ENCODE measurements around the gene SLC9B1. TPM values are rescaled to one million over a fixed set of nuclear protein-coding genes. Genes with fewer than 3 reads are reported as not detected.
"Not testable (repeated sequence)": the region's sequence is repeated elsewhere in the genome, so short reads cannot be mapped to it uniquely, and the experiment has no call there.

SLC9B1 gene
- total RNA-seq, 1 experiment from 2014 or later, result not detected

DNA sequence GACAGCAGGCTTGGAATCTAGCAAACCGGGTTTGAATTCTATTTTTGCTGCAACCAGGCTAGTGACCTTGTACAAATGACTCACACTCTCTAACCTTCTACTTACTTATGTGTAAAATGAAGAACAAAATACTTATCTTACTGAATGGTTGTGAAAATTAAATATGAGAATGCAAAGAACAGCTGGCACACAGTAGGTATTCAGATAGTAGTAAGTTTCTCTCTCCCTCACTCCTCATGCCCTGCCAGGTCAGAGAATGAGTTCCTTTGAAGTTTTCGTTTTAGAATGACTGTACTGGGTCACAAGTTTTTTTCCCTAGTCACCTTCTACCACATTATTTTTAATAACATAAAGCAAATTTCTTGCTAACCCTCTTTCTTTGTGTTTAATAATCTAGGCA lies 117.7 kb downstream of the SLC9B1 start:
- in situ Hi-C loops (cut with HindIII; ENCODE audit: low sequenced_read_pairs), result no loop called here
- no peak for DNase-seq (ENCODE audit: low spot score)

DNA sequence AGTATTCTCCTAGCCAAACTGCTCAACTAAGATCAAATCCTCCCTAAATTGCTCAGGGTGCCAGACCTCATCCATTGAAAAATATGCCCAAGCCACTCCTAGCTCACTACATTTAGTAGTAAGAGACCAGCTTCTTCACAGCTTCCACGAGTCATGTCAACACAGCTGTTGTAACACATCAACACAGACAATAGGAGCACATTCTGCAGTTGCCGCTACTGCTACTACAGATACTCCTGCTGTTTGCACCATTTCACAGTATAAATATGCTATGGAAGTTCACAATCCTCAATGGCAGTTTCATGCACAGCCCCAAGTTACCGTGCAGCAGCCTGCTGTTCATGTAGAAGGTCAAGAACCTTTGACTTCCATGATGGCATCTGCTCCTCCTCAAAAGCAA lies 121.9 kb downstream of the SLC9B1 start:
- in situ Hi-C loops (cut with HindIII; ENCODE audit: low sequenced_read_pairs); DNase-seq (ENCODE audit: low spot score): not testable (repeated sequence)

DNA sequence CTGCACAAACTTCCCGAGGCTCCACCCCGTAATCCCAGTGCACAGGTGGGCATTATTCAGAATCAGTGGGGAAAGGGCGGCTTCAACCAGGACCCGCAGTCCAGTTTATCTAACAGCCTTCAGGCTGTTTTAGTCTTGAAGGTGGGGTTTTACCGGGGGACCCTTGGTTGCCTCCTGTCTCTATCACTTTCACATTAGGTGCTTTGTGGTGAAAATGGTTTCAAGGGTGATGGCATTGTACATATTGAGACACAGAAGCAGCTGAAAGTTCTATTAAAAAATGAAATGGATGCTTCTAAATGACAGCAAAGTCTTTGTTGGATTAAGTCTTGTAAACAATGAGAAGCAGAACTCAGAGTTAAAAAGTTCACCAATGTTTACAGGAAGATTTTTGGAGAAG lies 123.0 kb downstream of the SLC9B1 start:
- DNase-seq (ENCODE audit: low spot score); in situ Hi-C loops (cut with HindIII; ENCODE audit: low sequenced_read_pairs): not testable (repeated sequence)

DNA sequence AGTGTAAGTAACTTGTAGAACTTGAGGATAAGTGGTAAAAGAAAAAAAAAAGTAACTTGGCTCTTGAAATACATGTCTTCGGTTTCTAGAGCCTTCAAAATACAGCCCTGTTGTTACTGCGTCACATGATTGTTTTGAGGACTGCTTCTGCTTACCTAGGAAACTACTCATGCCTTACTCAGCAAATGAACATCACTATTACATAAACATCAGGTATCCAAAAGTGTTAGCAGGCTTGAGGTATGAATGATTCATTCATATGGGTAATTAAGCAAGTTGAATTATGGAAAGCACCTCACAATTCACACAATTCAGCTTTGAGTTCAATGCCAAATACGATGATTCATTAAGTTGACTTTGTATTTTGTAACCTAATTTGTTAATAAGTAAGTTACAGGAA lies 129.6 kb downstream of the SLC9B1 start:
- DNase-seq (ENCODE audit: low spot score); in situ Hi-C loops (cut with HindIII; ENCODE audit: low sequenced_read_pairs): not testable (repeated sequence)

DNA sequence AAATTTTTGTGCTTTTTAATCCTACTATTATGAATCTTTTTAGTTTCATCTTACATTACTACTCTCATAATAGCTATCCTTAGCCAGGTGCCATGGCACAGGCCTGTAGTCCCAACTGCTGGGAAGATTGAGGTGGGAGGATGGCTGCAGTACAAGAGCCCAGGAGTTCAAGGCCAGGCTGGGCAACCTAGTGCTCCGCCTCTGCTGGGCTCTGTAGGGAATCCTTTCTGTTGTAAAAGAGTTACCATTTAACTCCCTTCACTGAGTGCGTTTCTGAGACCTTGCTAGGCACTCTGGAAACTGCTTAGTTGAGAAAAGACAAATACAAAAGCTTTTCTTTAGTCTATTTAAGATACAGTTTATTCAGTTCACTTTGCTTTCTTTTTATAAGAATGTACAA lies 130.9 kb downstream of the SLC9B1 start:
- in situ Hi-C loops (cut with HindIII; ENCODE audit: low sequenced_read_pairs); DNase-seq (ENCODE audit: low spot score): not testable (repeated sequence)

DNA sequence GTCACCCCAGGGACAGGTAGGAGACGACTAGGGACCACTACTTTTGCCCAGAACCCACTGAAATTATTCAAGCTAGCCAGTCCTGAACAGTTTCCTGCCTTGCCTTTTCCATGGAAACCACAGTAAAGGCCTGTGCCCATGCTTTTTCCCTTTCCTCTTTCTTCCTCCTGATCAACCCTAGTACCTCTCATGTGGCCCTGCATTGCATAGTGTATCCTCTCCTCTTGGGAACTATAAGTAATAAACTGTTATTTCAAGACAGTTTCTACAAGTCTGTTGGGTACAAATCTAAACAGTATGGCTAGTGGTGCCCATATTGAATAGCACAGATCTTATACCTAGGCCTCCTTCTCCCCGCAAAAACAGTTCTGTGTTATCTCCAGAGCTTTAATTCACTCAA lies 136.2 kb downstream of the SLC9B1 start:
- no peak for DNase-seq (ENCODE audit: low spot score)
- in situ Hi-C loops (cut with HindIII; ENCODE audit: low sequenced_read_pairs), result no loop called here

DNA sequence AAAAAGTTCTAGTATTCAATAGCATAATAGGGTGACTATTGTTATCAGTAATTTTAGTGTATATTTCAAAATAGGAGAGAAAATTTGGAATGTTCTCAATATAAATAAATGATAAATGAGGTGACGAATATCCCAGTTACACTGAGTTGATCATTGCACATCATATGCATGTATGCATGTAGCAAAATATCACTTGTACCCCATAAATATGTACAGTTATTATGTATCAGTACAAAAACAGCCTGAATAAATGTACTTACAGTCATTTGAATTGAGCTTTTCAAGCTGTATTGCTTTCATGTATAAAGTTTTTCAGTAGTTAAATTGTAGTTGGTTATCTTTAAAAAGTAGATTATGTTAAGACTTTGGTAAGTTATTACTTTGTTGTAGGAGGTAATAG lies 138.2 kb downstream of the SLC9B1 start:
- in situ Hi-C loops (cut with HindIII; ENCODE audit: low sequenced_read_pairs), result no loop called here
- DNase-seq (ENCODE audit: low spot score), result no peak

DNA sequence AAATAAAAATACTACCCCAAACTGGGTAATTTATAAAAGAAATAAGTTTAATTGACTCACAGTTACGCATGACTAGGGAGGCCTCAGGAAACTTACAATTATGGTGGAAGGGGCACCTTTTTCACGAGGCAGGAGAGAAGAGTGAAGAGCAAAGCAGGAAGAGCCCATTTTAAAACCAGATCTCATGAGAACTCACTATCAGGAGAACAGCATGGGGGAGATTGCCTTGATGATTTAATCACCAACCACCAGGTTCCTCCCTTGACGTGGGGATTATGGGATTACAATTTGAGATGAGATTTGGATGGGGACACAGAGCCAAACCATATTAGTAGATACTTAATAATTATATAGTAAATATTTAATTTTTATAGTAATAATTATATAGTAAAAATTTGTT lies 140.6 kb downstream of the SLC9B1 start:
- in situ Hi-C loops (cut with HindIII; ENCODE audit: low sequenced_read_pairs), result no loop called here
- no peak for DNase-seq (ENCODE audit: low spot score)

DNA sequence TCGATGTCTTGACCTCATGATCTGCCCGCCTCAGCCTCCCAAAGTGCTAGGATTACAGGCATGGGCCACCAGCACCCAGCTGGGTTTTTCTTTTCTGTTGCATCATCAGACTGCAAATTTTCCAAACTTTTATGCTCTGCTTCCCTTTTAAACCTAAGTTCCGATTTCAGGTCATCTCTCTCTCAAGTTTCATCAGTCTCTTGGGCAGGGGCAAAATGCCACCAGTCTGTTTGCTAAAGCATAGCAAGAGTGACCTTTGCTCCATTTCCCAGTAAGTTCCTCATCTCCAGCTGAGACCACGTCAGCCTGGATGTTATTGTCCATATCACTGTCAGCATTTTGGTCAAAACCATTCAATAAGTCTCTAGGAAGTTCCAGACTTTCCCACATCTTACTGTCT lies 141.2 kb downstream of the SLC9B1 start:
- DNase-seq (ENCODE audit: low spot score); in situ Hi-C loops (cut with HindIII; ENCODE audit: low sequenced_read_pairs): not testable (repeated sequence)

DNA sequence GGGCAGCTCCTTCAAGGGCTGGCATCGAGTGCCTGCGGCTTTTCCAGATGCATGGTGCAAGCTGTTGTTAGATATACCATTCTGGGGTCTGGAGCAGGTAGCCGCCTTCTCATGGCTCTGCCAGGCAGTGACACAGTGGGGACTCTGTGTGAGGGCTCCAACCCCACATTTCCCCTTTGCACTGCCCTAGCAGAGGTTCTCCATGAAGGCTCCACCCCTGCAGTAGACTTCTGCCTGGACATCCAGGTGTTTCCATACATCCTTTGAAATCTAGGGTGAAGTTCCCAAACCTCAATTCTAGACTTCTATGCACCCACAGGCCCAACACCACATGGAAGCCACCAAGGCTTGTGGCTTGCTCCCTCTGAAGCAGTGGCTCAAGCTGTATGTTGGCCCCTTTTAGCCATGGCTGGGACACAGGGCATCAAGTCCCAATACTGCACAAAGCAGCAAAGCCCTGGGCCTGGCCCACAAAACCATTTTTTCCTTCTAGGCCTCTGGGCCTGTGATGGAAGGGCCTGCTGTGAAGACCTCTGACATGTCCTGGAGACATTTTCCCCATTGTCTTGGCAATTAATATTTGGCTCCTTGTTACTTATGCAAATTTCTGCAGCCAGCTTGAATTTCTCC lies 141.9 kb downstream of the SLC9B1 start:
- in situ Hi-C loops (cut with HindIII; ENCODE audit: low sequenced_read_pairs), result not testable (repeated sequence)

DNA sequence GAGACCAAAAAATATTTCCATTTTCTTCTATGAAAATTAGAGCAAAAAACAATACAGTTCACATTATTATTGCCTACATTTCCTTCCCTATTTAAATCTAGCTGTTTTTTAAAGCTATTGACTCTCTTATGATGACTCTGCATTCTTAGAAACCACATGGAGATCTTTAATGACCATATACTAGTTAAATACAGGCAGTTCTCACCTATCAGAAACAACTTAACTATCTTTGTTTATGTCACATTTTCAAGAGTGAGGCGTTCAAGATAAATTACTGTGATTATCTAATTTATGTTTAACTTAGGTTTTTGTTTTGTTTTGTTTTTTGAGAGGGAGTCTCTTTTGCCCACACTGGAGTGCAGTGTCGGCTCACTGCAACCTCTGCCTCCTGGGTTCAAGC lies 147.7 kb downstream of the SLC9B1 start:
- in situ Hi-C loops (cut with HindIII; ENCODE audit: low sequenced_read_pairs), result no loop called here
- no peak for DNase-seq (ENCODE audit: low spot score)

More for the DNA sequence above, 141.9 kb downstream of the SLC9B1 start:
- not testable (repeated sequence) for DNase-seq (ENCODE audit: low spot score)

DNA sequence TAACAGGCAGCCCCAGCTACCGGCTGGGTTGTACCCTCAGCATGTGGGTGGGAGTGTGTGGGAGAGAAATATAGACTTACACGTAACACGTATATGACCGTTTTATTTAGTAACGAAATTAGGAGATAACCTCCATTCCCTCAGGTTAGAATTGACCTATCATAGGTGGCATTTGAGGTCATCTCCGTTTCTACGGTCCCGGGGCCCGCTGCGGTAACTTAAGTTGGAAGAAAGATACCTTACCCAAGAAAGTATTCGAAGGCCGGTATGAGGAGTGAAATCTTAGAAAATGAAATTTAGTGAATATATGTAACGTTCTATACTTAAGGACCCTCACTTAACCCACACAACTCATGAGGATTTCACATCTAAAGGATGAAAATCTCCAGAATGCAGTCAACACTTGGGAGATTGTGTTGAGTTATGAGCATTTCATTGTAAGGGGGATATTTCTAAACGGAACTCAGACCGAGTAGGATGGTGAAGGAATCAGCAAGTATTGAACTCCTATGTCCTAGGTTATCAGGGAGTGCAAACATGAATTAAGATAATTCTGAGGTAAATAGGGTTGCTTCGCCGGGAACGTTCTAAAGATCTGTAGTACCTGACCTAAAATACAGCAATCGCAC lies 149.8 kb downstream of the SLC9B1 start:
- DNase-seq (ENCODE audit: low spot score), result no peak
- in situ Hi-C loops (cut with HindIII; ENCODE audit: low sequenced_read_pairs), result no loop called here

DNA sequence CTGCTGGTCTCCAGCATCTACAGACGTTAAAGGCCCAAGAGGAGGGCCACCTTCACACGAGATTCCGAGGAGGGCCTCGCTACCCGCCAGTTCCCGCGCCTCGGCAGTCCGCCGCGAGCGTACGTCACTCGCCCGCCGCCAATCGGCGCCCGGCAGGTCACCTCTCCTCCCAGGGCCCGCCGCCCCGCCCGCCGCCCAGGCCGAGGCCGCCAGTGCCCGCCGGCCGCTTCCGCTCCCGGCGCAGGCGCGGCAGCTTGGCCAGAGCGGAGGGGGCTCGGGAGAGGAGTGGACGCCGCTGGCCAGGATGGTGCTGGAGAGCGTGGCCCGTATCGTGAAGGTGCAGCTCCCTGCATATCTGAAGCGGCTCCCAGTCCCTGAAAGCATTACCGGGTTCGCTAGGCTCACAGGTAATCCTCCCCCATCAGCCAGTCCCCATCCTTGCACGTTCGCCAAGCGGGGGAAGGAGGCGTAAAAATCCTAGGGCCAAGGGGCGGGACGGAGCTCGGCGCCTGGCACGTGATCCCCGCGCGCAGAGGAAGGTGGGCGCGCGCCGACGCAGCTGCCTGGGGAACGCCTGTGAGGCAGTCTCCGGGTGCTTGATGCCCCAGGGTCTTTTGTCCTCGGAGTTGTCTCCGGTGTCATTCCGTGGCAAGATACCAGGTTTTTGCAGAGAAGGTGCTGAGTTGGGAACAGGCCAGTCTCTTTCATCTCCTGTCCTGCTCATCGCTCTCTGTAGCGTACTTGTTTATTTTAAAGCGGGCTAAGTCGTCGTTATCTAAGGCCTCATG lies 150.5 kb downstream of the SLC9B1 start, which contains the start of gene CISD2:
Gene CISD2, plus strand, starts transcription at position 212 of the 788 bp plus-strand sequence. Its CDS starts 93 bp downstream, at position 305.
- in situ Hi-C loops (cut with HindIII; ENCODE audit: low sequenced_read_pairs), result no loop called here

DNA sequence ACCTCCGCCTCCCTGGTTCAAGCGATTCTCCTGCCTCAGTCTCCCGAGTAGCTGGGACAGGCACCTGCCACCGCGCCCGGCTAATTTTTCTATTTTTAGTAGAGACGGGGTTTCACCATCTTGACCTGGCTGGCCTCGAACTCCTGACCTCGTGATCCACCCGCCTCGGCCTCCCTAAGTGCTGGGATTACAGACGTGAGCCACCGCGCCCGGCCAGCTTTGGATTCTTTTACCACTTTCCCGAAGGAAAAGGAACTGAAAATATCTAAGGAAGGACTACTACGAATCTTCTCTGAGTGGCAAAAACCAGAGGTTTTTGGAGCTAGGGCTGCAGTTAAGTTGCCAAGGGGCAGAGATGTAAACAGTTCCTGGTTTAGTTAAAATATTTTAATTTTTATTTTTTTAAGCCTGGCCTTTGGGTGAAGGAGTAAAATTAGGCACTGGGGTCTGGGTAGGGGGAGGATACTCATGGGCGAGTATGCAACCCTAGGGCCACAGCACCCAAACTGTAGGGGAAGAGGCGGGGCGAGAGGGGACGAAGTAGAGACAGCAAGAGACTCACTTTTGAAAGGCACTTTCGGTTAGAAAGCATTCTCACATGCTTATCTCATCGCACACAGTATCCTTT lies 151.2 kb downstream of the SLC9B1 start:
- no peak for DNase-seq (ENCODE audit: low spot score)
- in situ Hi-C loops (cut with HindIII; ENCODE audit: low sequenced_read_pairs), result no loop called here

More for the DNA sequence above, 150.5 kb downstream of the SLC9B1 start, which contains the start of gene CISD2:
- DNase-seq (ENCODE audit: low spot score), result peak; percentile 94

DNA sequence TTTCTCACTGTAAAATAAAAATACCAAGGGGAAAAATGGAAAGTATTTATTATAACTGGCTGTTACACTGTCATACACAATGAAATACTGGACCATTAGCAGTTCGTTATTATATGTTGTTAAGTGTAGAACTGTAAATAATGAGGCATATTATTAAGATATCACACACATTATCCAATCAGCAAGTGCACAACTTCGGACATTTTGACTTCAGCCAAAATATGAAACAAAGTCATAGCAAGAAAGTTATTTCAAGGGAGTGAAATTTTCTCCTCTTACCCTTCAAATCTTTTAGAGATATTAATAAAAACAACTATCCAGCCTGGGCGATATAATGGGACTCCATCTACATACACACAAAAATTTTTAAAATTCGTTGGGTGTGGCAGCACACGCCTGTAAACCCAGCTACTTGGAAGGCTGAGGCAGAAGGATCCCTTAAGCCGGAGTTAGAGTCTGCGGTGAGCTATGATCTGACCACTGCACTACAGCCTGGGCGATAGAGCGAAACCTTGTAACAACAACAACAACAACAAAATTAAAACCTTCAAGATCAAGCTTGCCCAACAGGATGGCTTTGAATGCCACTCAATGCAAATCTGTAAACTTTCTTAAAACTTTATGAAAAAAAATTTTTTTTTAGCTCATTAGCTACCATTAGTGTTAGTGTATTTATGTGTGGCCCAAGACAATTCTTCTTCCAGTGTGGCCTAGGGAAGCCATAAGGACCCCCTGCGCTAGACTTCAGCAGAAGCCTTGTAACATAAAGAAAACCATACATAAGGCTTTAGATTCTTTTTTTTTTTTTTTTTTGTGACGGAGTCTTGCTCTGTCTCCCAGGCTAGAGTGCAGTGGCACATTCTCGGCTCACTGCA lies 152.0 kb downstream of the SLC9B1 start:
- DNase-seq (ENCODE audit: low spot score), result no peak
- in situ Hi-C loops (cut with HindIII; ENCODE audit: low sequenced_read_pairs), result no loop called here

DNA sequence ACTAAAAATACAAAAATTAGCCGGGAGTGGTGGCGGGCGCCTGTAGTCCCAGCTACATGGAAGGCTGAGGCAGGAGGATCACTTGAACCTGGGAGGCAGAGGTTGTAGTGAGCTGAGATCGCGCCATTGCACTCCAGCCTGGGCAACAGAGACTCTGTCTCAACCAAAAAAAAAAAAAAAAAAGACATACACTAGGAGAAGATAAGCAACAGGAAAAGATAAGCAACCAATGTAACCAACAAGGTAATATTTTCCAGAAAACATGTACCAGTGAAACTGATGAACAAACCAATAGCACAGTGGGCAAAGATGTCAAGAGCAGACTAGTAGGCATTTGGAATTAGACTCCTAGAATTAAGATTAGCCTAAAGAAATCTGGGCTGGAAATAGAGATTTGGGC lies 154.2 kb downstream of the SLC9B1 start:
- in situ Hi-C loops (cut with HindIII; ENCODE audit: low sequenced_read_pairs); DNase-seq (ENCODE audit: low spot score): not testable (repeated sequence)

DNA sequence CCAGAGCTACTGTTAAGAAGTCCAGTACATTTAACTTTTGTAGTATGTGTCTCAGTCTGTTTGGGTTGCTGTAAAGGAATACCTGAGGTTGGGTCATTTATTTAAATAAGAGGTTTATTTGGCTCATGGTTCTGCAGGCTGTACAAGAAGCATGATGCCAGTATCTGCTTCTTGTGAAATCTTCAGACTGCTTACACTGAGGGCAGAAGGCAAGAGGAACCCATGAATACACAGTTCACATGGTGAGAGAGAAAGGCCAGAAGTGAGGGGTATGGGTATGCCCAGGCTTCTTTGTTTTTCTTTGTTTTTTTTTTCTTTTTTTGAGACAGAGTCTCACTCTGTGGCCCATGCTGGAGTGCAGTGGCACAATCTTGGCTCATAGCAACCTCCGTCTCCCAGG lies 156.8 kb downstream of the SLC9B1 start:
- no peak for DNase-seq (ENCODE audit: low spot score)
- in situ Hi-C loops (cut with HindIII; ENCODE audit: low sequenced_read_pairs), result no loop called here

DNA sequence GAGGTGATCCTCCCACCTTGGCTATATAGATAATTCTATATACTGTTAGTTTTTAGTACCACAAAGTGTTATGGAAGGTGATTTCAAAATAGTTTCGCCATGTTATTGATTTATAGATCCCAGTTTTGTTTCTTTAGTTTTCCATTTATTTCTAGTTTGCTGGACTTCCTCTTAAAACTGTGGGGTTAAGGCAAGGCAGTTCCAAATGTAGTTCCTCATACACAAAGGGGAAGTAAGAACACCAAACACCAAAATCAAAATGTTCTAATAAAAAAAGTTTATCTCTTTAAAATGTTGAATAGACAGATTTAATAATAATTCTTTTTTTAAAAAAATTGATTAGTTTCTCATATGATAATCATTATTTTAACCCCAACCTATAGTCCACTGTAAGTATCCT lies 157.5 kb downstream of the SLC9B1 start:
- in situ Hi-C loops (cut with HindIII; ENCODE audit: low sequenced_read_pairs), result no loop called here
- no peak for DNase-seq (ENCODE audit: low spot score)
